ENCODE measurements around the gene P2RX3. TPM values are rescaled to one million over a fixed set of nuclear protein-coding genes. Genes with fewer than 3 reads are reported as not detected.
"Not testable (repeated sequence)": the region's sequence is repeated elsewhere in the genome, so short reads cannot be mapped to it uniquely, and the experiment has no call there.

P2RX3 gene
- total RNA-seq, 3 donors from 2014 or later = not detected

DNA sequence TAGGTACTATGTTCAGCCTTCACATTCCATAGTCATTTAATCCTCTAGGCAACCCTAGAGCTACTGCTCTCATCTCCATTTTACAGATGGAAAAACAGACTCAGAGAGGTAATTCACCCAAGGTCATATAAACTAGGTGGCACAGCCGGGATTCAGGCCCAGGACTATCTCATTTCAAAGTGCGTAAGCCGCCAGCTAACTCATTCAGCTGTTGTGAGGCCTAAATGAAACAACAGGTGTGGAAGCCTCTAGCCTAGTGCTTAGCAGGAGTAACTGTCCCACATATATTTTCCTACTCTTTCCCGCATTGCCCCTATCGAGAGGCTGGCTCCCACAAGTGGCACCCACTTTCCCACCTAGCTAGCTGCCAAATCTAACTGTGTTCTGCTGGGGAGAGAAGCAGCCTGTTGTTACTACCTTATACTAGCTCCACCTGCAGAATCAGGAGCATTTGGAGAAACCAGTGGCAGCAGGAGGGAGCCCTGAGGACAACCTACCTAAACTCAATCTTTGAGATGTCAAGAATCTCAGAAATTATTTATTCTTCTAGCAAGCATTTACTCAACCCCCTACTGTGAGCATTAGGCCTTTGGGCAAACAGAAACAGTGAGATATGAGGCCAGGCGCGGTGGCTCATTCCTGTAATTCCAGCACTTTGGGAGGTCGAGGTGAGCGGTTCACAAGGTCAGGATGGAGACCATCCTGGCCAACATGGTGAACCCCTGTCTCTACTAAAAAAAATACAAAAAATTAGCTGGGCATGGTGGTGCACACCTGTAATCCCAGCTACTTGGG, 21.9 kb downstream of the P2RX3 start:
- TF ChIP-seq, protein P1, sequence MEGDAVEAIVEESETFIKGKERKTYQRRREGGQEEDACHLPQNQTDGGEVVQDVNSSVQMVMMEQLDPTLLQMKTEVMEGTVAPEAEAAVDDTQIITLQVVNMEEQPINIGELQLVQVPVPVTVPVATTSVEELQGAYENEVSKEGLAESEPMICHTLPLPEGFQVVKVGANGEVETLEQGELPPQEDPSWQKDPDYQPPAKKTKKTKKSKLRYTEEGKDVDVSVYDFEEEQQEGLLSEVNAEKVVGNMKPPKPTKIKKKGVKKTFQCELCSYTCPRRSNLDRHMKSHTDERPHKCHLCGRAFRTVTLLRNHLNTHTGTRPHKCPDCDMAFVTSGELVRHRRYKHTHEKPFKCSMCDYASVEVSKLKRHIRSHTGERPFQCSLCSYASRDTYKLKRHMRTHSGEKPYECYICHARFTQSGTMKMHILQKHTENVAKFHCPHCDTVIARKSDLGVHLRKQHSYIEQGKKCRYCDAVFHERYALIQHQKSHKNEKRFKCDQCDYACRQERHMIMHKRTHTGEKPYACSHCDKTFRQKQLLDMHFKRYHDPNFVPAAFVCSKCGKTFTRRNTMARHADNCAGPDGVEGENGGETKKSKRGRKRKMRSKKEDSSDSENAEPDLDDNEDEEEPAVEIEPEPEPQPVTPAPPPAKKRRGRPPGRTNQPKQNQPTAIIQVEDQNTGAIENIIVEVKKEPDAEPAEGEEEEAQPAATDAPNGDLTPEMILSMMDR (IDR thresholded peaks at IDR 0.05) = no peak
- intact Hi-C loops (cut with DNase I, micrococcal nuclease) = no loop called here
- no peak for ATAC-seq

DNA sequence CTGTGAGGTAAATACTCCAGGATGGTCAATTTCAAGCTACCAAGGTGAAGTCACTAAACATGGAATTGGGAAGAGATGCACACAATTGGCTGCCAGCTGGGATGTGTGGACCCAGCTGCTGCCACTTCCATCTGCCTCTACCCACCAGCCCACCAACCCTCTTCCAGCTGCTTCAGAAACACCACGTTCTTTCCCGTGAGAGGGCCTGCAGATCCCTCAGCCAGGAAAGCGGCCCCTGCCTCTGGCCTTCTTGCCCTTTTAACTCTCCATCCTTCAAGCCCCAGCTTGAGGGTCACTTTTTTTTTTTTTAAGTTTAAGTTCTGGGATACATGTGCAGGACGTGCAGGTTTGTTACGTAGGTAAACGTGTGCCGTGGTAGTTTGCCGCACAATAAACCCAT, 22.8 kb downstream of the P2RX3 start:
- Histone ChIP-seq H3K4me1 (ENCODE audit: low read depth) (no peaks in the 10 kb centered on the region), H3K9me3 (no peaks in the 10 kb centered on the region), H3K4me3 (no peak overlapping the region), H3K36me3 (ENCODE audit: low read depth) (no peaks in the 10 kb centered on the region)
- intact Hi-C loops (cut with DNase I, micrococcal nuclease) = no loop called here
- DNase-seq = no peak
- no peak for ATAC-seq
- TF ChIP-seq, protein P1 (IDR thresholded peaks at IDR 0.05) = no peak

More for the DNA sequence above, 21.9 kb downstream of the P2RX3 start:
- no peaks in the 10 kb centered on the region for H3K36me3 ChIP-seq (ENCODE audit: low read depth)
- H3K4me1 ChIP-seq (ENCODE audit: low read depth) = no peaks in the 10 kb centered on the region
- no peaks in the 10 kb centered on the region for H3K9me3 ChIP-seq
- no peak overlapping the region for H3K4me3 ChIP-seq
- DNase-seq = no peak

DNA sequence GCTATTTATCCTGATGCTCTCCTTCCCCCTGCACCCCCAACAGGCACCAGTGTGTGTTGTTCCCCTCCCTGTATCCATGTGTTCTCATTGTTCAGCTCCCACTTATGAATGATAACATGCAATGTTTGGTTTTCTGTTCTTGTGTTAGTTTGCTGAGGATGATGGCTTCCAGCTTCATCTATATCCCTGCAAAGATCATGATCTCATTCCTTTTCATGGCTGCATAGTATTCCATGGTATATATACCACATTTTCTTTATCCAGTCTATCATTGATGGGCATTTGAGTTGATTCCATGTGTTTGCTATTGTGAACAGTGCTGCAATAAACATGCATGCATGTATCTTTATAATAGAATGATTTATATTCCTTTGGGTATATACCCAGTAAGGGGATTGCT, 23.3 kb downstream of the P2RX3 start:
- H3K4me1 ChIP-seq (ENCODE audit: low read depth); H3K4me3 ChIP-seq; DNase-seq; intact Hi-C loops (cut with DNase I, micrococcal nuclease); ATAC-seq; H3K9me3 ChIP-seq; H3K36me3 ChIP-seq (ENCODE audit: low read depth): not testable (repeated sequence)

DNA sequence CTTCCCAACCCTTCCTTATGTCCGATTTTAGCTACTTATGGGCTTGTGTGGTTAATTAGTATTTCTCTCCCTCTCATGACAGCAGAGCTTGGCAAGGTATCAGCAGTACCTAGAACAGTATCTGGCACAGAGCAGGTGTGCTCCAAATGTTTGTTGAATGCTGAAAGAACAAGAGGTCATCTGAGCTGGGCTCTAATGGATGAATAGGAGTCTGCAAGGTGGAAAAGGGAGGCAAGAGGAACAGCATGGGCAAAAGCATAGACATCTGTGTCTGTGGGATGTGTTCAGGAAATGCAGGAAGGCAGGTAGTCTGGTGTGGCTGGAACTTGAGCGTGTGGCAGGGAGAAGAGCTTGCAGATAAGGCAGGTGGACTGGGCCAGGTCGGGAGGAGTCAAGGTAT, 23.8 kb downstream of the P2RX3 start:
- ATAC-seq = no peak
- no peaks in the 10 kb centered on the region for H3K9me3 ChIP-seq
- H3K4me3 ChIP-seq = no peak overlapping the region
- intact Hi-C loops (cut with DNase I, micrococcal nuclease) = no loop called here
- TF ChIP-seq, protein P1 (IDR thresholded peaks at IDR 0.05) = no peak
- no peaks in the 10 kb centered on the region for H3K36me3 ChIP-seq (ENCODE audit: low read depth)
- no peaks in the 10 kb centered on the region for H3K4me1 ChIP-seq (ENCODE audit: low read depth)
- DNase-seq = no peak

DNA sequence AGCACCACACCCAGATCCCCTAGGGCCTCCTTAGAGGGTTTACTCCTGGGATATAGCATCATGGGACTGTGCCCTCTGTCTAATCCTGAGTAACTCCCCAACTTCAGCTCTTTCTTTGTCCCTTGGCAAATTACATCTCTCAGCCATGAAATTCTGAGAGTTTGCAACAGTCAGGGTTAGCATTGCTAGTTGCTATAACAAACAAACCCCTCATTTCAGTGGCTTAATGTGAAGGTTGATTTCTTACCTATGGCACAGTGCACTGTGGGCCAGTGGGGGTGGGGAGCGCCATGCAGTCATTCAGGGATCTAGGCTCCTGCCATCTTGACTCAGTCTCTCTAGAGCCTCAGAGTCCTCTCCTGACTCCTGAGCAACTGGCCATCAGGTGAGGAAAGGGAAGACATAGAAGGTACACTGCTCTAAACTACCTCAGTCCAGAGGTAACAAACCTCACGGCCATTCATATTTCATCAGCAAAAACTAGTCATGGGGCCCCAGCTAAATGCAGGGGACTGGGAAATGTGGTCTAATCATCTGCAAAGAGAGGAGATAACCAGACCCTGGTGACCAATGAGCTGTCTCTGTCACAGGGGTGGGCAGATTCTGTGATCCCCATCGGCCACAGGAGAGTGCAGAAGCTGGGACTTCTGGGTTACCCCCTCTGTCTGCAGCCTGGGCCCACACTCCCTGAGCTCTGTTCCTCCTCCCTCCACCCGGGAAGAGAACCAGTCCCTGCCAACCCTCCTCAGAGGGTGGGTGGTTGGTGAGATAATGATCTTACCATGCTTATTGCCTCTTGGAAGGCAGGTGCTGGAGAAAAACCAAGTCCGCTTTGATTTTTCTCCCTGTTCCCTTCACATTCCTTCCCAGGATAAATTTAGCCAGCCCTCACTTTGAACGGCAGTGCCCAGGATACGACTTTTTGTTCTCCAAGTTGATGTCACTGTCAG, 25.3 kb downstream of the P2RX3 start:
- Histone ChIP-seq H3K4me1 (ENCODE audit: low read depth) (no peaks in the 10 kb centered on the region), H3K9me3 (no peaks in the 10 kb centered on the region), H3K4me3 (no peak overlapping the region), H3K36me3 (ENCODE audit: low read depth) (no peaks in the 10 kb centered on the region)
- ATAC-seq (no peak), DNase-seq (no peak)
- TF ChIP-seq, protein P1 (IDR thresholded peaks at IDR 0.05) = no peak
- intact Hi-C loops (cut with DNase I, micrococcal nuclease) = no loop called here
